PC-9 (cell line): ENCODE results near the gene NPSR1. TPM values are rescaled to one million over a fixed set of nuclear protein-coding genes. Genes with fewer than 3 reads are reported as not detected.

Experiments used
- BruUV-seq: library from RNA; stranded (reverse); fragments of 400-500 nt; replicated peaks from 2 replicates; lab custom pipeline; 2021; lab: Mats Ljungman, UMichigan
- CTCF ChIA-PET: fragments of 300-600 bp; sonication (Branson Sonifier 250); formaldehyde crosslinking; loops from one replicate; lab custom pipeline; 2022; ENCODE audit warnings: antibody characterized with exemption; lab: Charles Lee
- POLR2A ChIA-PET: fragments of 300-600 bp; sonication (Branson Sonifier 250); formaldehyde crosslinking; loops from one replicate; lab custom pipeline; 2022; ENCODE audit warnings: antibody characterized with exemption; ENCODE audit not compliant: unreplicated experiment; lab: Charles Lee
- DNase-seq, 2 experiments: peaks; one replicate each; pipeline versions ENCODE4 v3.0.0 to v3.0.0-alpha.2; 2015 to 2022; ENCODE audit warnings: mixed read lengths in 1 of 2
- H2AFZ ChIP-seq: fragments of 200-600 bp; sonication (generic); 2 replicates; pipeline ENCODE4 v1.8.1; 2017; ENCODE audit warnings: antibody characterized with exemption
- H3F3A ChIP-seq: fragments of 200-600 bp; sonication (generic); 2 replicates; pipeline ENCODE4 v1.8.1; 2017; ENCODE audit warnings: antibody characterized with exemption, mild to moderate bottlenecking, low read depth; ENCODE audit not compliant: insufficient read depth
- H3K27ac ChIP-seq: fragments of 200-600 bp; sonication (generic); 2 replicates; pipeline ENCODE4 v1.6.1; 2016; ENCODE audit warnings: mixed run types
- H3K27me3 ChIP-seq: fragments of 200-600 bp; sonication (generic); 2 replicates; pipeline ENCODE4 v1.6.1; 2016; ENCODE audit warnings: low read depth, mixed run types; ENCODE audit not compliant: insufficient read depth
- H3K36me3 ChIP-seq: fragments of 200-600 bp; sonication (generic); 2 replicates; pipeline ENCODE4 v1.6.1; 2016; ENCODE audit warnings: low read depth, mixed run types
- H3K4me1 ChIP-seq: fragments of 200-600 bp; sonication (generic); replicated peaks from 2 replicates; pipeline ENCODE4 v1.6.1; 2016; ENCODE audit warnings: mixed run types; ENCODE audit not compliant: insufficient read depth
- H3K4me2 ChIP-seq: fragments of 200-600 bp; sonication (generic); 2 replicates; pipeline ENCODE4 v1.6.1; 2017; ENCODE audit warnings: mixed run types
- H3K4me3 ChIP-seq: fragments of 200-600 bp; sonication (generic); 2 replicates; pipeline ENCODE4 v1.6.1; 2016; ENCODE audit warnings: mixed run types
- H3K79me2 ChIP-seq: fragments of 200-600 bp; sonication (generic); 2 replicates; pipeline ENCODE4 v1.6.1; 2017; ENCODE audit warnings: low read depth, mixed run types
- H3K9me2 ChIP-seq: fragments of 200-600 bp; sonication (generic); 2 replicates; pipeline ENCODE4 v1.8.1; 2017; ENCODE audit warnings: mild to moderate bottlenecking; ENCODE audit not compliant: insufficient read depth
- H3K9me3 ChIP-seq: fragments of 200-600 bp; sonication (generic); 2 replicates; pipeline ENCODE4 v1.8.1; 2016; ENCODE audit warnings: low read depth; ENCODE audit not compliant: insufficient read depth
- H4K20me1 ChIP-seq: fragments of 200-600 bp; sonication (generic); 2 replicates; pipeline ENCODE4 v1.8.1; 2017; ENCODE audit not compliant: insufficient read depth
- EZH2 ChIP-seq: fragments of 200-600 bp; sonication (generic); IDR thresholded peaks from 2 replicates; pipeline ENCODE4 v1.8.0; 2017; ENCODE audit warnings: antibody characterized with exemption, low read depth
- intact Hi-C: fragments of 100-400 bp; cut with micrococcal nuclease; formaldehyde crosslinking; loops from one replicate; pipeline ENCODE4 v1.10.0; 2022; ENCODE audit not compliant: unreplicated experiment
- total RNA-seq: library from RNA; stranded (reverse); gene quantifications from 2 replicates; pipeline ENCODE4 v1.2.3, GENCODE V29; 2021
- TF ChIP-seq, protein P1 (sequence below): fragments of 200-600 bp; sonication (generic); conservative IDR thresholded peaks from 2 replicates; pipeline ENCODE4 v1.6.1; 2017; ENCODE audit warnings: mixed run types, antibody characterized with exemption, mild to moderate bottlenecking, moderate library complexity

Gene NPSR1
- total RNA-seq, 1 experiment from 2014 or later = not detected

DNA sequence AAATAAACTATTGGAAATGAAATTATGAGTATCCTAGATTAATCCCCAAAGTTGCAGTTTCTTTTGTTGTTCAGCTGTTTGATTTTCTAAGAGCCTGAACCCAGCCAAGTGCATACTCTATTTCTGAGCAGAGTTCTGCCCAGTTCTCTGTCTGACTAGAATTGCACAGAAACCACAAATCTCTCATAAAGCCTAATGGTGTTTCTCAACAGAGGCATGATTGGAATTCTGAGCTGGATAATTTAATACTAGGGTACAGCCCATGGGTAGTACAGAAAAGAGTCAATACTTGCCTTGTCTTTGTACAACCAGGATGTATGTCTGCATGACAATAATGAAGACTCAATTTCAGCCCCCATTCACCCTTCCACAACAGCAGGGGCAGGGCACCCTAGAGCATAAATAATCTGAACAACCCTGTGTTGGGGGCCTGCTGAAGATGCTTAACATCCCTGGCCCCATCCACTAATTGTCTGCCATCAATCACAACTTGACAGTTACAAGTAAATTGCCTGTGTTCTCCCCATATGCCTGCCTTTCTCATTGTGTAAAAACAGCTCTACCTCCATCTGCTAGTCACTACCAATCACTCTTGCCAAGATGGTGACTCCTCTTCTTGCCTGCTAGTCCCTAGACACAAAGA lies 114.4 kb downstream of the NPSR1 start:
- no peak overlapping the region for H3K27ac ChIP-seq
- no peaks in the 10 kb centered on the region for H3K27me3 ChIP-seq
- no peaks in the 10 kb centered on the region for H3F3A ChIP-seq
- H3K4me1 ChIP-seq = no peaks in the 10 kb centered on the region
- DNase-seq = peak in 1 of 2 experiments; percentile 8
- POLR2A ChIA-PET = no interaction called here
- CTCF ChIA-PET = no interaction called here
- no TSS peak for BruUV-seq
- no peaks in the 10 kb centered on the region for H3K36me3 ChIP-seq
- H3K79me2 ChIP-seq = no peaks in the 10 kb centered on the region
- H3K4me3 ChIP-seq = no peak overlapping the region
- H4K20me1 ChIP-seq = no peaks in the 10 kb centered on the region
- 0 out of 2 replicates have a peak, but pooled peaks cover 3% of the 10 kb centered on the region for H3K9me3 ChIP-seq
- no peak overlapping the region for H3K4me2 ChIP-seq
- no peak overlapping the region for H2AFZ ChIP-seq
- H3K9me2 ChIP-seq = no peaks in the 10 kb centered on the region
- no peak for TF ChIP-seq EZH2
- TF ChIP-seq, protein P1, sequence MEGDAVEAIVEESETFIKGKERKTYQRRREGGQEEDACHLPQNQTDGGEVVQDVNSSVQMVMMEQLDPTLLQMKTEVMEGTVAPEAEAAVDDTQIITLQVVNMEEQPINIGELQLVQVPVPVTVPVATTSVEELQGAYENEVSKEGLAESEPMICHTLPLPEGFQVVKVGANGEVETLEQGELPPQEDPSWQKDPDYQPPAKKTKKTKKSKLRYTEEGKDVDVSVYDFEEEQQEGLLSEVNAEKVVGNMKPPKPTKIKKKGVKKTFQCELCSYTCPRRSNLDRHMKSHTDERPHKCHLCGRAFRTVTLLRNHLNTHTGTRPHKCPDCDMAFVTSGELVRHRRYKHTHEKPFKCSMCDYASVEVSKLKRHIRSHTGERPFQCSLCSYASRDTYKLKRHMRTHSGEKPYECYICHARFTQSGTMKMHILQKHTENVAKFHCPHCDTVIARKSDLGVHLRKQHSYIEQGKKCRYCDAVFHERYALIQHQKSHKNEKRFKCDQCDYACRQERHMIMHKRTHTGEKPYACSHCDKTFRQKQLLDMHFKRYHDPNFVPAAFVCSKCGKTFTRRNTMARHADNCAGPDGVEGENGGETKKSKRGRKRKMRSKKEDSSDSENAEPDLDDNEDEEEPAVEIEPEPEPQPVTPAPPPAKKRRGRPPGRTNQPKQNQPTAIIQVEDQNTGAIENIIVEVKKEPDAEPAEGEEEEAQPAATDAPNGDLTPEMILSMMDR = no peak
- intact Hi-C loops = no loop called here

DNA sequence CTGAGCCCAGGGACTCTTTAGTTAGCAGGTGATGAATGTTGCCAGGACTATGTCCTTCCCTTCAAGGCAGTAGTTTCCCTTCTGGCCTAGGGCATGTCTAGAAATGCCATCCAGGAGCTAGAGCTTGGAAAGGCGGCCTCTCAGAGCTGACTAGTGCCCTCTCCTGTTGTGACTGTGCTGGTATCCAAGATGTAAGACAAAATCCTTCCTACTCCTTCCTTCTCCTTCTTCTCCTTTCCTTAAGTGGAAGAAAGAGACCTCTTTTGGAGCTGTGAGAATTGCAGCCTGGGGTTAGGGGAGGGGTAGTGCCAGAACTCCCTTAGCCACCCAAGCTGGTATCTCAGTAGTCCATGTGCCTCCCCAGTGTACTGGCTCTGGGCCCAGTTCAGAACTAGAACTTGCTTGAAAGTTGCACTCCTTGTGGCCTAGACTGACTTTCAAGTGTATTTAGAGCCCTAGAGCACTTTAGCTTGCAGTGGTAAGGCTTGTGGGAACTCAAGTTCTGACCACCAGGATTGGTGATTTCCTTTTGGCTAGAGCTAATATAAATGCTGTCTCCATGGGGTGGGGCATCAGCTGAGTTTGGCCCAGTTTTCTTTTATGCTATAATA lies 118.8 kb downstream of the NPSR1 start:
- CTCF ChIA-PET = no interaction called here
- peak in 1 of 2 experiments; percentile 35 for DNase-seq
- no TSS peak for BruUV-seq

DNA sequence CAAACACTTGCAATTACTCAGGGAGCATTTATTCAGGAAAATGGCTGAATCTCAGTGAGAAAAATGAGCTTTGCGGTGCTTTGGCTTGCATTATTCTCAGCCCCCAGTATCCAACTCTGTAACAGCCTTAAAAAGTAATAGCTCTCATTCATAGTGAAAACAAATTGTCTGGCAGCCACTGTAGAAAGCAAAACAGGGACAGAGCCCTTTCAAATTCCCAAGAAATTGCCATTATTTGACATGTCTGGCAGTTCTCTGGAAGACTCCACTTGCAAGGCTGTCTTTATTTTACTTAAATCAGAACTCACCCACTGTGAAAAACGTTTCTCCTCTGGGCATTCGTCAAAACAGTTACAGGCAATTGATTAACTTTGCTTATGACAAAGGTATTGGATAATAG lies 122.5 kb downstream of the NPSR1 start:
- no peak for TF ChIP-seq EZH2
- TF ChIP-seq, protein P1 = no peak
- no peaks in the 10 kb centered on the region for H3K36me3 ChIP-seq
- H3F3A ChIP-seq = no peaks in the 10 kb centered on the region
- H3K9me3 ChIP-seq = no peaks in the 10 kb centered on the region
- ChIA-PET POLR2A (no interaction called here), CTCF (no interaction called here)
- no peaks in the 10 kb centered on the region for H3K9me2 ChIP-seq
- no peak for DNase-seq
- no peaks in the 10 kb centered on the region for H3K27me3 ChIP-seq
- H3K27ac ChIP-seq = no peak overlapping the region
- H3K4me2 ChIP-seq = no peak overlapping the region
- no peak overlapping the region for H3K4me3 ChIP-seq
- H2AFZ ChIP-seq = no peak overlapping the region
- no TSS peak for BruUV-seq
- no peaks in the 10 kb centered on the region for H3K79me2 ChIP-seq
- intact Hi-C loops = no loop called here
- no peaks in the 10 kb centered on the region; the same call in 1 of the 2 replicates for H4K20me1 ChIP-seq
- H3K4me1 ChIP-seq = no peaks in the 10 kb centered on the region

More for the DNA sequence above, 118.8 kb downstream of the NPSR1 start:
- POLR2A ChIA-PET = no interaction called here
- intact Hi-C loops = no loop called here
- TF ChIP-seq, protein P1 = no peak
- no peak for TF ChIP-seq EZH2
- Histone ChIP-seq H3K79me2 (no peaks in the 10 kb centered on the region), H3K4me2 (no peak overlapping the region), H3K27me3 (no peaks in the 10 kb centered on the region), H3K9me3 (0 out of 2 replicates have a peak, but pooled peaks cover 3% of the 10 kb centered on the region), H3K4me3 (no peak overlapping the region), H3K36me3 (no peaks in the 10 kb centered on the region), H3K27ac (no peak overlapping the region), H2AFZ (no peak overlapping the region), H4K20me1 (no peaks in the 10 kb centered on the region; the same call in 1 of the 2 replicates), H3F3A (no peaks in the 10 kb centered on the region), H3K9me2 (no peaks in the 10 kb centered on the region), H3K4me1 (no peaks in the 10 kb centered on the region)
